ENCODE results near the gene COL18A1. TPM values are rescaled to one million over a fixed set of nuclear protein-coding genes. Genes with fewer than 3 reads are reported as not detected.
"Not testable (repeated sequence)": the region's sequence is repeated elsewhere in the genome, so short reads cannot be mapped to it uniquely, and the experiment has no call there.

Gene COL18A1
- polyA plus RNA-seq, 3 donors: 0.80 to 4.1 (median 1.1) TPM

DNA sequence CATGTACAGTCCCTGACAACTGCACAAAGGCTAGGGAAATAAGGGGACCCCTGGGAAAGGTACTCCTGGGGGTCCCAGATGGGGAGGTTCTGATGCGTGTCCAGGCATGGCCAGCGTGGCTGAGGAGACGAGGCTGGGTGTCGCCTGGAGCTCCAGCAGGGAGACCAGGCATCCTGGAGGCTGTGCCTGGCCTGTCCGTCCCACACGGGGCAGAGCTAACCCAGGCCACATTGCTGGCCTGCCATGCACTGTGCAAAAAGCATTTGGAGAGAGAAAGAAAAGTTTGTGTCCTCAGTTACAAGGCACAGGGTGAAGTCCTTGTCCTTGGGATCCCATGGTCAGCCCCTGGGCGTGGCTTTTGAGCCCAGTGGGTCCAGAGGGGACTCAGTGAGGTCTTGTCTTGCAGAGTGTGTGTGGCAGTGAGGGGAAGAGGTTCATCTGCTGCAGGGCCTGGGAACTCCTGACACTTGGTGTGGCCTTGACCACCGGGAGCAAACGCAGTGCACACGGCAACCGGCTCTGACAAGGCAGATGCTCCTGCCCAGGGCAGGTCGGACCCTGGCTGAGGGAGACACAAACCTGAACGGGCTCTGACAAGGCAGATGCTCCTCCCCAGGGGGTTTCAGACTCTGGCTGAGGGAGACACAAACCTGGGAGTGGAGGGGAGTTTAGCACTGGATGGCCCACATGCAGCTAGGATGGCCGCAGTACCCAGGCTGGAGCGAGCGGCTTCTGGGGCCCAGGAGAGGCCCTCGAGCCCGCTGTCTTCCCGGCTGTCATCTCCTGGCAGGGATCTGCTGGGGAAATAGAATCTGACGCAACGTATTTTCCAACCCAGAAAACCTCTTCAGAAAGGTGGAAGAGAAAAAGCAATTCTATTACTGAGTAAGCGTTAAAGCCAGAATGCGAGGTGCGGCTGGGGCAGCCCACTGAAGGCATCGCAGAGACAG, 37.3 kb upstream of the COL18A1 start:
- TF ChIP-seq, protein P1, sequence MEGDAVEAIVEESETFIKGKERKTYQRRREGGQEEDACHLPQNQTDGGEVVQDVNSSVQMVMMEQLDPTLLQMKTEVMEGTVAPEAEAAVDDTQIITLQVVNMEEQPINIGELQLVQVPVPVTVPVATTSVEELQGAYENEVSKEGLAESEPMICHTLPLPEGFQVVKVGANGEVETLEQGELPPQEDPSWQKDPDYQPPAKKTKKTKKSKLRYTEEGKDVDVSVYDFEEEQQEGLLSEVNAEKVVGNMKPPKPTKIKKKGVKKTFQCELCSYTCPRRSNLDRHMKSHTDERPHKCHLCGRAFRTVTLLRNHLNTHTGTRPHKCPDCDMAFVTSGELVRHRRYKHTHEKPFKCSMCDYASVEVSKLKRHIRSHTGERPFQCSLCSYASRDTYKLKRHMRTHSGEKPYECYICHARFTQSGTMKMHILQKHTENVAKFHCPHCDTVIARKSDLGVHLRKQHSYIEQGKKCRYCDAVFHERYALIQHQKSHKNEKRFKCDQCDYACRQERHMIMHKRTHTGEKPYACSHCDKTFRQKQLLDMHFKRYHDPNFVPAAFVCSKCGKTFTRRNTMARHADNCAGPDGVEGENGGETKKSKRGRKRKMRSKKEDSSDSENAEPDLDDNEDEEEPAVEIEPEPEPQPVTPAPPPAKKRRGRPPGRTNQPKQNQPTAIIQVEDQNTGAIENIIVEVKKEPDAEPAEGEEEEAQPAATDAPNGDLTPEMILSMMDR (IDR thresholded peaks at IDR 0.05): no peak
- H3K4me2 ChIP-seq (replicated peaks; ENCODE audit: extremely low read depth, low read length, poor library complexity, severe bottlenecking): no peak overlapping the region
- H3K9me3 Mint-ChIP-seq: peaks cover 0 to 2% (median 0%) of the 10 kb centered on the region in 7 donors
- no peak overlapping the region for H2AFZ ChIP-seq (ENCODE audit: insufficient read depth, low read depth, low read length, poor library complexity, severe bottlenecking)
- H3K36me3 Mint-ChIP-seq: no peaks in the 10 kb centered on the region
- H3K4me1 Mint-ChIP-seq: peaks cover 10% of the 10 kb centered on the region
- H3K4me3 ChIP-seq (replicated peaks in 1 of 3; ENCODE audit: low read depth in 2 of 3, low read length in 3 of 3): no peak overlapping the region
- intact Hi-C loops (cut with micrococcal nuclease): no loop called here
- H3K27ac ChIP-seq (ENCODE audit: low read depth in 1 of 2, low read length in 2 of 2): no peak overlapping the region
- peaks cover 0 to 6% of the 10 kb centered on the region in 2 donors for H3K4me1 ChIP-seq (ENCODE audit: control insufficient read depth in 1 of 2, insufficient read depth in 2 of 2, low read length in 2 of 2)
- no peaks in the 10 kb centered on the region for H3K27me3 ChIP-seq (ENCODE audit: control insufficient read depth in 2 of 2, insufficient read depth in 2 of 2, low read length in 2 of 2)
- no peaks in the 10 kb centered on the region for H3K79me2 ChIP-seq (ENCODE audit: insufficient read depth, low read length)
- no peaks in the 10 kb centered on the region for H3K36me3 ChIP-seq (replicated peaks in 1 of 2; ENCODE audit: control insufficient read depth in 1 of 2, insufficient read depth in 2 of 2, low read length in 2 of 2)
- no peak overlapping the region for H3K27ac Mint-ChIP-seq
- H3K4me3 Mint-ChIP-seq: no peak overlapping the region
- H3K9me3 ChIP-seq (replicated peaks in 1 of 2; ENCODE audit: control insufficient read depth in 1 of 2, insufficient read depth in 1 of 2, low read length in 2 of 2): no peaks in the 10 kb centered on the region
- H3K9ac ChIP-seq (ENCODE audit: insufficient read depth, low read length, poor library complexity, severe bottlenecking): no peak overlapping the region
- DNase-seq: no peak
- peaks cover 6 to 11% (median 10%) of the 10 kb centered on the region in 3 donors for H3K27me3 Mint-ChIP-seq (ENCODE audit: low read depth in 3 of 3)
- 94% methylated on average over 20 of the region's 25 CpGs for WGBS (ENCODE audit: insufficient coverage)
- no peaks in the 10 kb centered on the region for H4K20me1 ChIP-seq (ENCODE audit: insufficient read depth, low read length)

DNA sequence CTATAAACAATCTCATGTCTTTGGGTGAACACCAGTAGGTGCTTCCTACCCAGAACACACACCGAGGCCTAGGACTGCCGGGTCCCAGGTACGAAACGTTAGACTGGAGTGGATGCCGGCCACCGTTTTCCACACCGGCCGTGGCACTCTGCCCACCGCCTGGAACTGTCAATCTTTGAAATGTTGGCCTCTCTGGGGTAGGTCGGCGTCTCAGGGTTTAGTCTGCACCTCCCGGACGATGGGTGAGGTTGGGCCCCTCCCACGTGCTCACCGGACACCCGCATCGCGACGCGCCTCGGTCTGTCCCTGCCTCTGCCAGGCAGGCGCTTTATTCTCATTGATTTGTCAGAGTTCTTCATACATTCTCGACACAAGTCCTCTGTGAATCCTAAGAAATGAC, 35.9 kb upstream of the COL18A1 start:
- H3K36me3 ChIP-seq (replicated peaks in 1 of 2; ENCODE audit: control insufficient read depth in 1 of 2, insufficient read depth in 2 of 2, low read length in 2 of 2); H3K4me1 ChIP-seq (ENCODE audit: control insufficient read depth in 1 of 2, insufficient read depth in 2 of 2, low read length in 2 of 2); H3K27me3 ChIP-seq (ENCODE audit: control insufficient read depth in 2 of 2, insufficient read depth in 2 of 2, low read length in 2 of 2); H3K27ac Mint-ChIP-seq; H3K4me1 Mint-ChIP-seq; intact Hi-C loops (cut with micrococcal nuclease); H3K36me3 Mint-ChIP-seq; H3K4me2 ChIP-seq (replicated peaks; ENCODE audit: extremely low read depth, low read length, poor library complexity, severe bottlenecking); H2AFZ ChIP-seq (ENCODE audit: insufficient read depth, low read depth, low read length, poor library complexity, severe bottlenecking); H3K9ac ChIP-seq (ENCODE audit: insufficient read depth, low read length, poor library complexity, severe bottlenecking); H4K20me1 ChIP-seq (ENCODE audit: insufficient read depth, low read length); H3K9me3 ChIP-seq (replicated peaks in 1 of 2; ENCODE audit: control insufficient read depth in 1 of 2, insufficient read depth in 1 of 2, low read length in 2 of 2); H3K79me2 ChIP-seq (ENCODE audit: insufficient read depth, low read length); H3K4me3 Mint-ChIP-seq; H3K4me3 ChIP-seq (replicated peaks in 1 of 3; ENCODE audit: low read depth in 2 of 3, low read length in 3 of 3); H3K27ac ChIP-seq (ENCODE audit: low read depth in 1 of 2, low read length in 2 of 2); DNase-seq; H3K9me3 Mint-ChIP-seq: not testable (repeated sequence)
- peaks cover 3 to 12% (median 7%) of the 10 kb centered on the region in 3 donors for H3K27me3 Mint-ChIP-seq (ENCODE audit: low read depth in 3 of 3)
- whole genome bisulfite sequencing (ENCODE audit: insufficient coverage): 93% methylated on average over 23 of the region's 23 CpGs

Measured in CD14-positive monocyte (primary cell).